Measurements from ENCODE around the gene KDELR3. TPM values are rescaled to one million over a fixed set of nuclear protein-coding genes. Genes with fewer than 3 reads are reported as not detected.

Gene KDELR3
- total and polyA plus RNA-seq, 2 experiments from 2014 or later: 5.6 to 5.7 TPM

GRCh38 chr22:38454353-38455075 lies 13.4 kb upstream of the KDELR3 start:
- no peak for DNase-seq (ENCODE audit: low spot score)

More at GRCh38 chr22:38454353-38455075, 13.4 kb upstream of the KDELR3 start:
- Histone ChIP-seq H3K4me3 (peak overlapping the region; percentile 61), H3K27me3 (ENCODE audit: insufficient read depth) (peaks cover 66% of the 10 kb centered on the region), H3K9me2 (ENCODE audit: insufficient read depth) (no peaks in the 10 kb centered on the region), H3K36me3 (ENCODE audit: insufficient read depth) (no peaks in the 10 kb centered on the region), H4K20me1 (replicated peaks; ENCODE audit: insufficient read depth) (no peaks in the 10 kb centered on the region; the same call in 1 of the 2 replicates), H3K4me2 (peak overlapping the region; percentile 80), H3F3A (replicated peaks; ENCODE audit: low read depth) (peaks cover 12% of the 10 kb centered on the region; the same call in 1 of the 2 replicates), H3K79me2 (replicated peaks; ENCODE audit: insufficient read depth) (no peaks in the 10 kb centered on the region), H3K27ac (ENCODE audit: low read depth) (no peak overlapping the region), H2AFZ (no peak overlapping the region), H3K4me1 (ENCODE audit: insufficient read depth) (peaks cover 8% of the 10 kb centered on the region; the same call in 1 of the 2 replicates)
- Mint-ChIP-seq H3K27me3 (ENCODE audit: insufficient read depth, low read depth, poor library complexity) (peaks cover 52% of the 10 kb centered on the region), H3K4me1 (peaks cover 33% of the 10 kb centered on the region), H3K4me3 (peak overlapping the region; percentile 77), H3K9me3 (peaks cover 4% of the 10 kb centered on the region; the same call in 1 of the 3 replicates), H3K36me3 (ENCODE audit: low read depth) (no peaks in the 10 kb centered on the region; the same call in 2 of the 3 replicates), H3K27ac (no peak overlapping the region)
- no peak for TF ChIP-seq ZNF331 (CRISPR knock-in tag; IDR thresholded peaks at IDR 0.05; ENCODE audit: low read depth)
- peak; percentile 52 for TF ChIP-seq EZH2 (IDR thresholded peaks at IDR 0.05; ENCODE audit: low read depth, unreplicated experiment)
- no peak for TF ChIP-seq ZNF462 (CRISPR knock-in tag; IDR thresholded peaks at IDR 0.05)
- peak; percentile 6; the same call in 1 of the 3 replicates for ATAC-seq
